ENCODE data around the gene LAS1L.

GRCh38 chrX:65502618-65503017 is 32.0 kb downstream of the LAS1L start:
- TF ChIP-seq CTCF (IDR thresholded peaks at IDR 0.05) = no peak
- TF ChIP-seq POLR2A (IDR thresholded peaks at IDR 0.05) = no peak
